Right lobe of liver (tissue), 6 donors: Measurements from ENCODE around the gene HDGFL2. TPM values are rescaled to one million over a fixed set of nuclear protein-coding genes. Genes with fewer than 3 reads are reported as not detected.
"Not testable (repeated sequence)": the region's sequence is repeated elsewhere in the genome, so short reads cannot be mapped to it uniquely, and the experiment has no call there.

Source experiments
- ATAC-seq, 4 donors: fragments of 200-7000 bp; cut with Tn5 transposase; one replicate each; pipeline ENCODE4 v1.9.1; 2020; ENCODE audit warnings: mild to moderate bottlenecking in 4 of 4, moderate library complexity in 4 of 4
- DNase-seq, 3 donors: peaks; one replicate each; pipeline ENCODE4 v3.0.0-alpha.2; 2020
- H3K27ac ChIP-seq, 3 donors: fragments of 200-600 bp; one replicate each; pipeline ENCODE4 v1.8.0; 2022
- H3K27me3 ChIP-seq, 2 donors: fragments of 200-600 bp; one replicate each; pipeline ENCODE4 v1.8.0; 2022
- H3K36me3 ChIP-seq, 4 donors: fragments of 200-600 bp; sonication (generic) in 1 of 4; one replicate each; pipeline versions ENCODE4 v1.5.1 to v1.8.0; 2017 to 2022; ENCODE audit warnings: control low read depth in 1 of 4
- H3K4me1 ChIP-seq, 4 donors: fragments of 200-600 bp; sonication (generic) in 1 of 4; one replicate each; pipeline versions ENCODE4 v1.5.1 to v1.8.0; 2017 to 2022; ENCODE audit warnings: control low read depth in 1 of 4
- H3K4me3 ChIP-seq, 3 donors: fragments of 200-600 bp; one replicate each; pipeline ENCODE4 v1.8.0; 2022
- H3K9me3 ChIP-seq, 4 donors: fragments of 200-600 bp; sonication (generic) in 1 of 4; one replicate each; pipeline versions ENCODE4 v1.5.1 to v1.8.0; 2017 to 2022; ENCODE audit warnings: control low read depth in 1 of 4
- CTCF ChIP-seq, 4 donors: fragments of 200-600 bp in 3 of 4; fragments of 450-650 bp in 1 of 4; IDR thresholded peaks; one replicate each; pipeline versions ENCODE4 v1.5.1 to v1.8.0; 2016 to 2022; ENCODE audit warnings: antibody characterized with exemption in 4 of 4, mild to moderate bottlenecking in 2 of 4
- POLR2A ChIP-seq: fragments of 450-650 bp; IDR thresholded peaks from one replicate; pipeline ENCODE4 v1.6.1; 2017; ENCODE audit warnings: antibody characterized with exemption, mild to moderate bottlenecking
- WGBS: methylation state at CpG from one replicate; pipeline ENCODE4 v1.1.6; 2018; ENCODE audit warnings: low coverage, low lambda C conversion rate; ENCODE audit not compliant: insufficient coverage; ENCODE audit errors: missing lambda C conversion rate; 5-methylcytosine and 5-hydroxymethylcytosine counted together
- intact Hi-C, 2 donors: fragments of 100-400 bp; cut with DNase I; formaldehyde crosslinking; loops; one replicate each; pipeline versions ENCODE4 v1.11.2 to v1.14.1; 2022
- total RNA-seq, 6 experiments: library from RNA; depleted of rRNA in 2 of 6; stranded (reverse); fragments of >200 nt in 2 of 6; fragmentation: NEBNext Ultra II Directional in 3 of 6; extraction: Animal tissue kit (Norgen Biotek cat#: 25700) in 3 of 6; gene quantifications; one replicate each; pipeline versions ENCODE4 v1.1.0 to v1.2.4, GENCODE V29; 2016 to 2023
- donor health status: DM: no; HTN: yes; CAD: no.
- donor health status: DM: no; HTN: no; CAD: no.
- donor health status: DM: no; HTN: no; CAD: no.
- donor health status: DM: no; HTN: yes; CAD: no.
- donor health status: DM: no; HTN: yes; CAD: no.

The HDGFL2 gene
- total RNA-seq, 6 experiments from 2014 or later: 8.4 to 16.3 (median 14.0) TPM

- H3K4me3 ChIP-seq: no peak overlapping the region
- H3K4me1 ChIP-seq: peaks cover 0 to 32% (median 5%) of the 10 kb centered on the region in 4 donors
- intact Hi-C loops: no loop called here
- H3K27me3 ChIP-seq: no peaks in the 10 kb centered on the region
- no peaks in the 10 kb centered on the region for H3K9me3 ChIP-seq
- WGBS: 27% methylated on average over 12 of the region's 12 CpGs
- DNase-seq (no peak), ATAC-seq (peak in 1 of 4 donors; percentile 17)
- no peak for TF ChIP-seq POLR2A
- TF ChIP-seq CTCF (IDR thresholded peaks at IDR 0.05): no peak
- H3K27ac ChIP-seq: peak overlapping the region in 2 of 3 donors; percentile 66
- peaks cover 0 to 3% (median 1%) of the 10 kb centered on the region in 4 donors for H3K36me3 ChIP-seq
Observed at GRCh38 chr19:4541114-4541805, 69.2 kb downstream of the HDGFL2 start.

- DNase-seq, H3K9me3 ChIP-seq, H3K36me3 ChIP-seq, ATAC-seq, H3K27me3 ChIP-seq, H3K4me3 ChIP-seq, intact Hi-C loops: not testable (repeated sequence)
- WGBS: 49% methylated on average over 6 of the region's 12 CpGs
- Histone ChIP-seq H3K4me1 (peaks cover 0 to 33% (median 7%) of the 10 kb centered on the region in 4 donors), H3K27ac (peak overlapping the region in 1 of 3 donors; percentile 66)
Observed at GRCh38 chr19:4541806-4542145, 69.7 kb downstream of the HDGFL2 start.

GRCh38 chr19:4542896-4543841, 71.1 kb downstream of the HDGFL2 start:
- 38% methylated on average over 20 of the region's 77 CpGs for WGBS
- intact Hi-C loops: no loop called here
- H3K4me3 ChIP-seq: peak overlapping the region in 1 of 3 donors; percentile 6
- ATAC-seq (no peak), DNase-seq (no peak)
- H3K36me3 ChIP-seq: peaks cover 0 to under 1% (median 0%) of the 10 kb centered on the region in 4 donors
- H3K9me3 ChIP-seq: no peaks in the 10 kb centered on the region
- TF ChIP-seq POLR2A (no peak), CTCF (IDR thresholded peaks at IDR 0.05) (no peak)
- H3K4me1 ChIP-seq: peaks cover 0 to 43% (median 12%) of the 10 kb centered on the region in 4 donors
- peak overlapping the region; percentile 44 to 57 (median 47) for H3K27ac ChIP-seq
- no peaks in the 10 kb centered on the region for H3K27me3 ChIP-seq

- ATAC-seq: no peak
- WGBS: 60% methylated on average over 1 of the region's 87 CpGs
- H3K27ac ChIP-seq: peak overlapping the region in 1 of 3 donors; percentile 57
Observed at GRCh38 chr19:4543842-4544647, 71.9 kb downstream of the HDGFL2 start.

More at GRCh38 chr19:4543842-4544647, 71.9 kb downstream of the HDGFL2 start:
- Histone ChIP-seq H3K9me3 (no peaks in the 10 kb centered on the region), H3K4me1 (peaks cover 0 to 35% (median 12%) of the 10 kb centered on the region in 4 donors), H3K27me3 (no peaks in the 10 kb centered on the region), H3K4me3 (no peak overlapping the region), H3K36me3 (no peaks in the 10 kb centered on the region)
- DNase-seq: no peak
- TF ChIP-seq POLR2A: no peak
- no peak for TF ChIP-seq CTCF (IDR thresholded peaks at IDR 0.05)
- intact Hi-C loops: no loop called here
